Progenitor cell of endocrine pancreas (in vitro differentiated cells): ENCODE data around the gene CACNB4. TPM values are rescaled to one million over a fixed set of nuclear protein-coding genes. Genes with fewer than 3 reads are reported as not detected.

Experiments used
- DNase-seq: peaks from one replicate; pipeline ENCODE4 v3.0.0; 2021; ENCODE audit warnings: low spot score; ENCODE audit not compliant: unreplicated experiment
- H3K27ac Mint-ChIP-seq: 2 replicates; pipeline ENCODE4 v1.8.0; 2021; ENCODE audit warnings: mild to moderate bottlenecking, moderate library complexity, mixed read lengths
- H3K27me3 Mint-ChIP-seq: 2 replicates; pipeline ENCODE4 v1.8.0; 2021; ENCODE audit warnings: mixed read lengths
- H3K36me3 Mint-ChIP-seq: 2 replicates; pipeline ENCODE4 v1.8.0; 2022; ENCODE audit warnings: mixed read lengths; ENCODE audit not compliant: insufficient read depth
- H3K4me1 Mint-ChIP-seq: 2 replicates; pipeline ENCODE4 v1.8.0; 2021; ENCODE audit warnings: low read depth, mixed read lengths
- H3K4me3 Mint-ChIP-seq: 2 replicates; pipeline ENCODE4 v1.8.0; 2021; ENCODE audit warnings: low read depth, mild to moderate bottlenecking, moderate library complexity, mixed read lengths
- H3K9me3 Mint-ChIP-seq: 2 replicates; pipeline ENCODE4 v1.8.0; 2021; ENCODE audit warnings: low read depth, mixed read lengths
- CTCF ChIP-seq: fragments of 200-600 bp; sonication (generic); IDR thresholded peaks from one replicate; pipeline ENCODE4 v1.5.0; 2021; ENCODE audit warnings: antibody characterized with exemption, mild to moderate bottlenecking; ENCODE audit not compliant: unreplicated experiment
- total RNA-seq: library from RNA; stranded (reverse); gene quantifications from 2 replicates; pipeline ENCODE4 v1.2.1, GENCODE V29; 2021

Gene CACNB4
- total RNA-seq, 1 donor from 2014 or later = 2.5 TPM

DNA sequence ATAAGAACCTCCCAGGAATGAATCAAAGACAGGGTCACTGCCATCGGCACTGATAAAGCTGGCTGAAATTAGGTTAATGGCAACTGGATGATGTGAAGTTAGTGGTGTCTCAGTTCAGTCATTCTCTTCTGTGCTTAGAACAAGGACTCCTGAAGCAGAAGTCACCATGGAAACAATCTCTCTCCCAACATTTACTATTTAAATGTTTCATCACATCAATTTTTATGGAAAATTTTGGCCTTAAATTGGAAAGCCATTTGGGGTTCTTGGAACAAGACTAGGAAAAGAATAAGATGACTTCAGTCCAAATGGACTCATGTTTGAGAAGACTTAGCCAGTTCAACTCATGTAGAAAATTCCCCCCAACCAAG is 255.2 kb downstream of the CACNB4 start:
- Mint-ChIP-seq H3K4me1 (peaks cover 10% of the 10 kb centered on the region), H3K9me3 (no peaks in the 10 kb centered on the region), H3K27ac (no peak overlapping the region), H3K36me3 (no peaks in the 10 kb centered on the region), H3K4me3 (no peak overlapping the region), H3K27me3 (no peaks in the 10 kb centered on the region)
- no peak for TF ChIP-seq CTCF
- DNase-seq = no peak

DNA sequence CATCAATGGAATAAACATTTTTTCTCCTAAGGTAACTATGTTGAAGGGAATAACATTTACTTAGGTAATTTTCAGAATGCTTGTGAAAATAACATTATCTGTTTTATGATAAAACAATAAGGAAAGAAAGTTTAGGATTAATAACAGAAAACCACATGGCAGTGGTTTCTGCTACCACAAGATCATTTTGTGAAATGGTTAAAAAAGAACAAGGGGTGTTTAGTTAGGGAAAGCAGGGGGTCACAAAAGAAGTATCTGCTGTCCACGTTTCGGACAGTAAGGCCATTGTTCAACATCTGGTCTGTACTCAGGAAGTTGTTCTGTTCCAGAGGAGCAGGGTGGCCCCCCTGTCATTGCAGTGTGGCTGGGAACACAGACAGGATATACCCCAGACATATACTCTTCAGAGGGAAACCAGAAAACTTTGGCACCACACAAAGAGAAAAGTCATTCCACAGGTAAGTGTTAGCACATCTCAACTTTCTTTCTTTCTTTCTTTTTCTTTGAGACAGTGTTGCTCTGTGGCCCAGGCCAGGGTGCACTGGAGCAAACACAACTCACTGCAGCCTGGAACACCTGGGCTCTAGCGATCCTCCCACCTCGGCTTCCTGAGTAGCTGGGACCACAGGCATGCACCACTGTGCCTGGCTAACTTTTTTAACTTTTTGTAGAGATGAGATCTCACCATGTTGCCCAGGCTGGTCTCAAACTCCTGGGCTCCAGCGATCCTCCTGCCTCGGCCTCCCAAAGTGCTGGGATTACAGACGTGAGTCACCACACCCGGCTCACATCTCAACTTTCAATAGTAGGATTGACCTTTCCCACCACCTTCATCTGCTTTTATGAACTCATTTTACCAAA is 255.8 kb downstream of the CACNB4 start:
- Mint-ChIP-seq H3K4me1 (peaks cover 8% of the 10 kb centered on the region), H3K36me3 (no peaks in the 10 kb centered on the region), H3K27me3 (no peaks in the 10 kb centered on the region), H3K9me3 (no peaks in the 10 kb centered on the region), H3K4me3 (no peak overlapping the region), H3K27ac (no peak overlapping the region)
- DNase-seq = no peak
- TF ChIP-seq CTCF = no peak

DNA sequence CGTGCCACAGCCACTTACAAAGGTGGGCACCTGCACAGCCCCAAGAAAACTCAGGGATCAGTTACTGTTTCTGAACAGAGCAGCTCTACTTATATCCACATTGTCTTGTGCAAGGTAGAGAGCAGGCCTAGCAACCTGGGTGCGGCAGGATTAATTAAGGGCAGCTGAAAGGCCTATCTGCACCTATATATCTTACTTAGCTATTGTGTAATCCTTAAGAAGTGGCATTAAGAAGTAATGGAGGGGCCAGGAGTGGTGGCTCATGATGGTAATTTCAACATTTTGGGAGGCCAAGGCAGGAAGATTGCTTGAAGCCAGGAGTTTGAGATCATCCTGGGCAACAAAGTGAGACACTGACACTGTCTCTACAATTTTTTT is 257.8 kb downstream of the CACNB4 start:
- no peak for TF ChIP-seq CTCF
- no peak for DNase-seq
- no peaks in the 10 kb centered on the region for H3K9me3 Mint-ChIP-seq
- H3K4me1 Mint-ChIP-seq = peaks cover 8% of the 10 kb centered on the region
- no peak overlapping the region for H3K4me3 Mint-ChIP-seq
- H3K27me3 Mint-ChIP-seq = no peaks in the 10 kb centered on the region
- no peaks in the 10 kb centered on the region for H3K36me3 Mint-ChIP-seq
- H3K27ac Mint-ChIP-seq = no peak overlapping the region

DNA sequence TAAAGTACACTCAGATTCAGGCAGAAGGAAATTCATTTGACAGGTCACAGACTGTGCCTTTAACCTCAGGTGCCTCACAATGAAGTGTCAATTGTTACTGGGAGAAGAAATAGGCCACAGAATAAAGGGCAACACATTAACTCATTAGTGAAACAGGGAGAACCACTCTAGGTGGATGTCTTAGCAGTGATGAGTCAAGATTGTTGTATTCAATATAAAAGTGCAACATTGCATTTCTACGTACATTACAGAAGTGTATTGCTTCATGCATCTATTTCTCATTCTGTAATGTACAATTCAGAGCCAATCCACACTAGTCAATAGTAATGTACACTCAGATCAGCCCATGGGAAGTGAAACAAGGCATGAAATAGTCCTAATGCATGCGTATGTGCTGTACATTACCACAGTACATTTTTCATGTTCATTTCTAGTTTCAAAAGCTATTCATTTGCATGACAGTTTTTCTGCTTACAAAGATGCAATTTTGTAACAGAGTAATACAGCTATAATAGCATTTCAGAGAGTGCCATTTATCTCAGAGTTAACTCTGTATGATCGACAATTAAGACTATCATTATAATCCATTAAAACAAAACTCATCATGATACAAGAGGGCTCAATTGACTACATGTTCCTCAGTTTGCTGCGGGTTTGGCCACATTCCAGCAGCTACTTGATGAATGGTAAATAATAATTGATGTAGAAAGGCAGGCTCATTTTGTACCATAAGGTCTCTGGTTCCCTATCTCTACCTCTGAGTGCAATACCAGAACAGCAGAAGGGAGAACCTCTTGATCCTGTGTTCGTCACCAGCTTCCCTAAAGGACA is 258.4 kb downstream of the CACNB4 start:
- no peak for TF ChIP-seq CTCF
- H3K4me1 Mint-ChIP-seq = peaks cover 8% of the 10 kb centered on the region
- DNase-seq = no peak
- no peaks in the 10 kb centered on the region for H3K27me3 Mint-ChIP-seq
- H3K36me3 Mint-ChIP-seq = no peaks in the 10 kb centered on the region
- H3K9me3 Mint-ChIP-seq = no peaks in the 10 kb centered on the region
- no peak overlapping the region for H3K4me3 Mint-ChIP-seq
- no peak overlapping the region for H3K27ac Mint-ChIP-seq

DNA sequence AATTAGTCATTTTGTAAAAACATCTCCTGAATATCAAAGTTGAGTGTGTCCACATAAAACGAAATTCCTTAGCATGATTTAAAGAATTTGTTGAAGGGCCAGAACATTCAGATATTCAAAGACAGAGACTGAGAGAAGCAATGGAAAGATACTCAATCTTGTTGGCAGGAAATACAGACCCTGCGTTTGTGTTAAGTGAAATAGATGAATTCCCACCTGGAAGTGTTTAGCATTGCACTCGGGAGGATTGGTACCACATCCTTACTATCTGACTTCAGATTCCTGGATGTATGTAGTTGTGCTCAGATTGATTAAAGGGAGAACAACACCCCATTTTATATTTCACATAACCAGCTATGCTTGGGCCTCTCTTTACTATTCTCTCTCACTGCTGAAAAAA is 260.9 kb downstream of the CACNB4 start:
- H3K9me3 Mint-ChIP-seq = no peaks in the 10 kb centered on the region

More for the DNA sequence above, 260.9 kb downstream of the CACNB4 start:
- Mint-ChIP-seq H3K36me3 (no peaks in the 10 kb centered on the region), H3K4me3 (no peak overlapping the region), H3K27ac (no peak overlapping the region), H3K27me3 (no peaks in the 10 kb centered on the region), H3K4me1 (peaks cover 7% of the 10 kb centered on the region)
- no peak for TF ChIP-seq CTCF
- DNase-seq = no peak
